OCI-LY1 (cell line): Measurements from ENCODE around the gene ODAM.

Experiments
- H2AFZ ChIP-seq: fragments of 200-600 bp; sonication (generic), shearing (Covaris generic); 2 replicates; pipeline ENCODE4 v1.6.0; 2014; ENCODE audit warnings: antibody characterized with exemption, mild to moderate bottlenecking, low read length
- H3F3A ChIP-seq: fragments of 200-600 bp; sonication (generic), shearing (Covaris generic); 2 replicates; pipeline ENCODE4 v1.6.0; 2014; ENCODE audit warnings: mild to moderate bottlenecking, antibody characterized with exemption, low read length, moderate library complexity; ENCODE audit not compliant: insufficient read depth
- H3K27ac ChIP-seq: fragments of 200-600 bp; sonication (generic); 2 replicates; pipeline ENCODE4 v1.5.1; 2014; ENCODE audit warnings: low read length, mixed run types, mild to moderate bottlenecking, low read depth; ENCODE audit not compliant: poor library complexity, severe bottlenecking
- H3K27me3 ChIP-seq: fragments of 200-600 bp; sonication (generic); 2 replicates; pipeline ENCODE4 v1.6.0; 2014; ENCODE audit warnings: antibody characterized with exemption, mild to moderate bottlenecking, low read length, moderate library complexity; ENCODE audit not compliant: insufficient read depth
- H3K36me3 ChIP-seq: fragments of 200-600 bp; sonication (generic); 2 replicates; pipeline ENCODE4 v1.6.1; 2014; ENCODE audit warnings: mild to moderate bottlenecking, antibody characterized with exemption, low read length, moderate library complexity, mixed read lengths; ENCODE audit not compliant: insufficient read depth
- H3K4me1 ChIP-seq: fragments of 200-600 bp; sonication (generic); 2 replicates; pipeline ENCODE4 v1.5.1; 2014; ENCODE audit warnings: mild to moderate bottlenecking, low read length, moderate library complexity; ENCODE audit not compliant: insufficient read depth, severe bottlenecking
- H3K4me2 ChIP-seq: fragments of 200-600 bp; sonication (generic), shearing (Covaris generic); 2 replicates; pipeline ENCODE4 v1.6.1; 2014; ENCODE audit warnings: low read length
- H3K4me3 ChIP-seq: fragments of 200-600 bp; sonication (generic); 2 replicates; pipeline ENCODE4 v1.5.1; 2014; ENCODE audit warnings: low read length, low read depth, mild to moderate bottlenecking, mixed read lengths; ENCODE audit not compliant: poor library complexity, severe bottlenecking
- H3K79me2 ChIP-seq: fragments of 200-600 bp; shearing (Covaris generic); 2 replicates; pipeline ENCODE4 v1.6.1; 2016; ENCODE audit warnings: mixed run types, low read length, mixed read lengths; ENCODE audit not compliant: insufficient read depth
- H3K9ac ChIP-seq: fragments of 200-600 bp; sonication (generic), shearing (Covaris generic); 2 replicates; pipeline ENCODE4 v1.6.1; 2014; ENCODE audit warnings: mild to moderate bottlenecking, low read length, mixed read lengths
- H3K9me2 ChIP-seq: fragments of 200-600 bp; sonication (generic), shearing (Covaris generic); 2 replicates; pipeline ENCODE4 v1.6.1; 2014; ENCODE audit warnings: low read depth, mild to moderate bottlenecking, low read length, mixed read lengths
- H3K9me3 ChIP-seq: fragments of 200-600 bp; shearing (Covaris generic); 2 replicates; pipeline ENCODE4 v1.6.1; 2014; ENCODE audit warnings: low read length, mixed read lengths
- H4K20me1 ChIP-seq: fragments of 200-600 bp; sonication (generic), shearing (Covaris generic); 2 replicates; pipeline ENCODE4 v1.6.0; 2016; ENCODE audit warnings: mild to moderate bottlenecking, low read length; ENCODE audit not compliant: insufficient read depth
- CTCF ChIP-seq: fragments of 200-600 bp; sonication (generic), shearing (Covaris generic); IDR thresholded peaks from 2 replicates; pipeline ENCODE4 v1.5.1; 2017; ENCODE audit warnings: mild to moderate bottlenecking, antibody characterized with exemption, low read length, moderate library complexity, mixed read lengths
- EZH2 ChIP-seq: fragments of 200-600 bp; sonication (generic), shearing (Covaris generic); IDR thresholded peaks from 2 replicates; pipeline ENCODE4 v1.8.0; 2017; ENCODE audit warnings: borderline replicate concordance, mixed run types, mild to moderate bottlenecking, antibody characterized with exemption, low read length, moderate library complexity, mixed read lengths

ODAM gene

GRCh38 chr4:70178075-70178660 lies 17.4 kb upstream of the ODAM start:
- Histone ChIP-seq H4K20me1 (no peaks in the 10 kb centered on the region), H3K27me3 (no peaks in the 10 kb centered on the region), H3K27ac (no peak overlapping the region), H3K9me3 (no peaks in the 10 kb centered on the region), H3K36me3 (no peaks in the 10 kb centered on the region), H3F3A (no peaks in the 10 kb centered on the region), H3K9me2 (no peaks in the 10 kb centered on the region), H3K9ac (no peak overlapping the region), H3K4me2 (no peak overlapping the region), H3K4me1 (no peaks in the 10 kb centered on the region), H2AFZ (no peak overlapping the region), H3K4me3 (no peak overlapping the region), H3K79me2 (no peaks in the 10 kb centered on the region)
- TF ChIP-seq EZH2 (no peak), CTCF (no peak)

GRCh38 chr4:70179811-70180210 lies 15.7 kb upstream of the ODAM start:
- Histone ChIP-seq H3K4me2 (no peak overlapping the region), H3K79me2 (no peaks in the 10 kb centered on the region), H3K4me1 (no peaks in the 10 kb centered on the region), H3K36me3 (no peaks in the 10 kb centered on the region), H3K27ac (no peak overlapping the region), H2AFZ (no peak overlapping the region), H3K4me3 (no peak overlapping the region), H3F3A (no peaks in the 10 kb centered on the region), H3K9ac (no peak overlapping the region), H4K20me1 (no peaks in the 10 kb centered on the region), H3K9me2 (no peaks in the 10 kb centered on the region), H3K9me3 (no peaks in the 10 kb centered on the region), H3K27me3 (no peaks in the 10 kb centered on the region)
- TF ChIP-seq CTCF (no peak), EZH2 (no peak)

- Histone ChIP-seq H3K4me2 (no peak overlapping the region), H3K27me3 (no peaks in the 10 kb centered on the region), H3K4me3 (no peak overlapping the region), H3K9me3 (no peaks in the 10 kb centered on the region), H3K36me3 (no peaks in the 10 kb centered on the region), H3K4me1 (no peaks in the 10 kb centered on the region), H2AFZ (no peak overlapping the region), H4K20me1 (no peaks in the 10 kb centered on the region), H3K9ac (no peak overlapping the region), H3K9me2 (no peaks in the 10 kb centered on the region), H3K79me2 (no peaks in the 10 kb centered on the region), H3F3A (no peaks in the 10 kb centered on the region), H3K27ac (no peak overlapping the region)
- no peak for TF ChIP-seq EZH2
Observed at GRCh38 chr4:70181864-70182263, 13.7 kb upstream of the ODAM start.

GRCh38 chr4:70182517-70183167 lies 12.9 kb upstream of the ODAM start:
- Histone ChIP-seq H3K9ac (no peak overlapping the region), H3K9me3 (no peaks in the 10 kb centered on the region), H2AFZ (no peak overlapping the region), H4K20me1 (no peaks in the 10 kb centered on the region), H3K27ac (no peak overlapping the region), H3K4me1 (no peaks in the 10 kb centered on the region), H3K27me3 (no peaks in the 10 kb centered on the region), H3K9me2 (no peaks in the 10 kb centered on the region), H3K4me3 (no peak overlapping the region), H3K4me2 (no peak overlapping the region), H3K36me3 (no peaks in the 10 kb centered on the region), H3F3A (no peaks in the 10 kb centered on the region), H3K79me2 (no peaks in the 10 kb centered on the region)
- TF ChIP-seq EZH2, result no peak
- TF ChIP-seq CTCF, result no peak
